ENCODE results near the gene SGTA. TPM values are rescaled to one million over a fixed set of nuclear protein-coding genes. Genes with fewer than 3 reads are reported as not detected.

The SGTA gene
- total and polyA plus RNA-seq, 2 of the 8 experiments (the other 6 are each of a cell fraction or from before 2014, with no cell fraction given): 86.8 to 130 TPM

- Histone ChIP-seq H2BK5ac (ENCODE audit: low read depth, low read length) (no peak overlapping the region; the same call in 1 of the 2 replicates), H3K79me2 (ENCODE audit: control insufficient read depth in 1 of 2, insufficient read depth in 2 of 2, low read length in 2 of 2) (no peaks in the 10 kb centered on the region; a peak in 1 of 4 replicates), H4K91ac (replicated peaks; ENCODE audit: insufficient read length, low read length) (no peak overlapping the region), H3K27ac (ENCODE audit: low read depth, low read length) (no peak overlapping the region), H3K4ac (replicated peaks; ENCODE audit: insufficient read length, low read depth, low read length) (no peak overlapping the region), H4K20me1 (replicated peaks in 1 of 2; ENCODE audit: control insufficient read depth in 1 of 2, insufficient read depth in 2 of 2, low read length in 2 of 2) (peaks cover 4 to 27% of the 10 kb centered on the region in 2 experiments), H3K9ac (replicated peaks in 1 of 4; ENCODE audit: extremely low read depth in 1 of 4, low read depth in 3 of 4, low read length in 3 of 4) (no peak overlapping the region), H2BK20ac (ENCODE audit: low read length) (no peak overlapping the region), H3K14ac (ENCODE audit: insufficient read length) (no peak overlapping the region), H3K4me3 (ENCODE audit: extremely low read depth in 1 of 4, insufficient read depth in 2 of 4, low read depth in 3 of 4, low read length in 4 of 4) (no peak overlapping the region), H3K36me3 (ENCODE audit: control insufficient read depth in 2 of 4, insufficient read depth in 4 of 4, low read length in 3 of 4) (peaks cover 3 to 30% (median 8%) of the 10 kb centered on the region in 4 experiments; a peak in 6 of 8 replicates), H3K18ac (ENCODE audit: extremely low read depth, low read length) (no peak overlapping the region), H4K5ac (ENCODE audit: insufficient read length, low read depth, low read length) (no peak overlapping the region), H3K4me2 (ENCODE audit: insufficient read depth in 1 of 2, low read depth in 2 of 2, low read length in 2 of 2) (no peak overlapping the region), H2BK15ac (ENCODE audit: low read length) (no peak overlapping the region), H3K79me1 (ENCODE audit: low read depth, low read length) (no peaks in the 10 kb centered on the region), H2BK12ac (ENCODE audit: low read depth, low read length) (no peak overlapping the region), H3K27me3 (replicated peaks in 1 of 4; ENCODE audit: control insufficient read depth in 3 of 4, extremely low read depth in 1 of 4, insufficient read depth in 3 of 4, low read length in 3 of 4) (no peaks in the 10 kb centered on the region), H2AK5ac (ENCODE audit: low read depth, low read length) (no peak overlapping the region), H3K23ac (ENCODE audit: insufficient read length) (no peak overlapping the region), H3K23me2 (ENCODE audit: low read depth, low read length) (no peaks in the 10 kb centered on the region), H3K56ac (replicated peaks; ENCODE audit: insufficient read length, low read depth, low read length) (no peak overlapping the region), H4K8ac (ENCODE audit: extremely low read depth, insufficient read depth, low read length) (no peak overlapping the region), H2BK120ac (replicated peaks; ENCODE audit: low read depth, low read length) (no peak overlapping the region), H3K9me3 (ENCODE audit: insufficient read depth in 2 of 2, low read depth in 1 of 2, low read length in 1 of 2) (no peaks in the 10 kb centered on the region), H3K4me1 (replicated peaks in 1 of 4; ENCODE audit: control insufficient read depth in 3 of 4, insufficient read depth in 4 of 4, low read length in 3 of 4) (no peaks in the 10 kb centered on the region), H2AFZ (ENCODE audit: low read length) (no peak overlapping the region)
- 90% methylated on average over 18 of the region's 38 CpGs; no CpG with 5 or more reads in 1 of the 2 experiments for WGBS, 2 experiments (ENCODE audit: extremely low coverage in 1 of 2, insufficient coverage in 1 of 2, insufficient read length in 1 of 2, insufficient replicate concordance in 2 of 2, low coverage in 1 of 2, low lambda C conversion rate in 2 of 2, missing lambda C conversion rate in 1 of 2)
- DNase-seq (ENCODE audit: low read depth in 1 of 2, low spot score in 2 of 2): no peak
- FAIRE-seq: no peak
- CTCF ChIA-PET (ENCODE audit: partially characterized antibody): interaction anchor here (1.4 kb wide), 1 partner anchor 84 kb away, joined by 4 read pairs; no protein-coding TSS in a partner anchor
- POLR2A ChIA-PET (ENCODE audit: partially characterized antibody): interaction anchor here (1.2 kb wide), 2 partner anchors 9 to 28 kb away, joined by 3 read pairs; no protein-coding TSS in a partner anchor
- TF ChIP-seq SIN3A (conservative IDR thresholded peaks at IDR 0.05 in 1 of 2, IDR thresholded peaks at IDR 0.05 in 1 of 2; ENCODE audit: low read depth in 1 of 2, low read length in 2 of 2) (no peak), POLR2AphosphoS5 (IDR thresholded peaks at IDR 0.05; ENCODE audit: low read depth, low read length) (no peak), SRF (IDR thresholded peaks at IDR 0.05; ENCODE audit: low read depth, low read length) (no peak), SAP30 (IDR thresholded peaks at IDR 0.05; ENCODE audit: insufficient read depth, insufficient replicate concordance, low read length) (no peak)
Observed at GRCh38 chr19:2732883-2733282, 50.2 kb downstream of the SGTA start.

All from H1 (cell line).